ENCODE measurements around the gene PEPD.

Gene PEPD

DNA sequence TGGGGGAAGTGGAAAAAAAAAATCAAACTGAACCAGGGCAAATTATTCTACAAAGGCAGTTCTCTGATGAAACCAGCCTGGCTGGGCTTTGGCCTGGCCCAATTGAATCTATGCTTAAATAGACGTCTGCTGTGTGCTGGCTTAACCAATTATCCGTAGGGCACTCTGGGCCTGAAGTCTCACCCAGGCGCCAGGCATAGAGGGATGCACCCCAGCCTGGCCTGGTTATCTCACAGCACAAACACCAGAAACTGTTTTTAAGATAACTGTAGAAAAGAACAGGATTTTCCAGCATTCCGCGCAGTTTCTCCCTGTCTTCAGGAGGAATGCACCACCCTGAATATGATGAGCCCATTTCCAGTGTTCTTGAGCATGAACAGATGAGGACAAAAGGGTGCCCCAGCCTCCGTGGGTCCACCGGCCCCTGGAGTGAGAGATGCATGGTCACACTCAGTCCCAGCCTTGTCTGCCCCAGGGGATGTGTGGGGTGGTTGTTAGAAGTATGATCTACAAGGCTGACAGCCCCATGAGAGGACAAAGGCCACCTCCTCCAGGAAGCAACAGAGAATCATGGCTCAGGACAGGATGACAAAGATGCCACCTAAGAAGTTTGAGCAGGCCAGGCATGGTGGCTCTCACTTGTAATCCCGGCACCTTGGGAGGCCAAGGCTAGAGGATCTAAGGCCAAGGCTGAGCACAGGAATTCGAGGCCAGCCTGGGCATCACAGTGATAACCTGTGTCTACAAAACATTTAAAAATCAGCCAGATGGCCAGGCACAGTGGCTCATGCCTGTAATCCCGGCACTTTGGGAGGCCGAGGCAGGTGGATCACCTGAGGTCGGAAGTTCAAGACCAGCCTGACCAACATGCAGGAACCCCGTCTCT is 50.2 kb downstream of the PEPD start:
- peak; percentile 34 for DNase-seq

DNA sequence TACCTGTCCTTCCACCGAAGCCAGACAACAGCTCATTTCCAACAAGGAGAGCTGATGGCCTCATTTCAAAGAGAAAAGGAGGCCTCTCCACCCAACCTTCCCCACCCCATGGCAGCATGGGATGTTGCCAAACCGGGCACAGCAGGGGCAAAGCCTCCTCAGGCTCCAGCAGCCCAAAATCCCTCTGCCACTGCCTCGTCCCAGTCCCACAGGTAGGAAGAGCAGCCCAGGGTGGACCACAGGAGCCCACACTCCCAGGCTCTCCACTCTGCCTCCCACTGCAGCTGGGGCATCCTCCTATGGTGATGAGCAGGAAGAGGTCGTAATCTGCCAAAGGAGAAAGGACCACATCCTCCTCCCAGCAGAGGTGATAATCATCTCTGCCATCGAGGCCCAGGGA is 50.9 kb downstream of the PEPD start:
- DNase-seq: peak; percentile 40

GRCh38 chr19:33470040-33470330 is 51.6 kb downstream of the PEPD start:
- no peak for DNase-seq

GRCh38 chr19:33469171-33470039 is 52.2 kb downstream of the PEPD start:
- peak; percentile 46 for DNase-seq

DNA sequence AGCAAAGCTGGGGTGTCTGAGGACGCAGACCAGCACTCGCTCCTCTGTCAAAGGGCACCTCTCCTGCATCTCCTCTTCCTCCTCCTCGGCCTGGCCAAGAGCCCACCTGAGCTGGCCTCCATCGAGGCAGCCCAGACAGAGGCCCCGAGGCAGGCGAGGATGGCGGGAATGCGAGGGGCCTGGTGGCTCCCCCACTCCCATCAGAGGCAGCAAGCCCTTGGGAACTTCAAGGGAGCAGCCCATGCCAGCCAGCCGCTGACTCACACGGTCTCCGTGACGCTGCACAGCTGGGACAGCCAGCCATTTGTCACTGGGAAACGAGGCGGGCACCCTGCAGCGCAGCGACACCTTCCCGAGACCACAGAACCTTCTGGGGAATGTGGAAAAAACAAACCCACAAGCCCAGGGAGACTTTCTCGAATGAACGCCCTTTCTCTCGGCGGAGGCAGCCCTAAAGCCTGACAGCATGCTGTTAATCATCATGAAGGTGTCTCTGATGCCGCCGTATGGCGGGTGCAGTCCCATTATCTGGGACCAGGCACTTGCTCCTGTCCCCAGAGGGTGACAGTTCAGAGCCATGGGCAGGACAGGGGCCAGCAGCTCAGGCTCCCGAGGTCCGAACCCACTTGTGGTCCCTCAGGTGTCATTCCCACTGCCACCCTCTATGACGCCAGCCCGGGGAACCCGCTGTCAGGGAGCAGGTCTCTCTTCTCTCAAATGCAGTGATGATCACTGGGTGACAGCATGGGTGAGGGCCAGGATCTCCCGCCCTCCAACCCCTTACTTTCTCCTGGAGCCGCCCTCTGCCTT is 53.0 kb downstream of the PEPD start:
- peak; percentile 63 for DNase-seq

GRCh38 chr19:33467851-33468250 is 53.7 kb downstream of the PEPD start:
- peak; percentile 29 for DNase-seq

DNA sequence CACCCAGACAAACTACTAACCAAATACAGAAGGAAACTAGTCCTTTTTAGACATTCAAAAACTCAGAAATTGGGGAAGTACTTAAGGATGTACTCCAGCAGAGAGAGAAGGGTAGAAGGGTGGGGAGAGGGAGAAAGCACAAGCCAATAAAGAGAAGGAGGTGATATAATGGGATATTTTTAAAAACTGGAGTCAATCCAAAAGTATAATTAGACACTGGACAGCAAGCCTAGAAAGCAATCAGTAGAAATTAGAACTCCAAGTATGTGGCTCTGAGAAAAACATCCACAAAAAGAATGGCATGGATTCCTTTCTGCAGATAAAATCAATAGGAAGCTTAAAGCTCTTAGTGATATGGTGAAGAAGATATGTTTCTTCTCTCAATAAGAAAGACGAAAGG is 55.8 kb downstream of the PEPD start:
- no peak for DNase-seq

DNA sequence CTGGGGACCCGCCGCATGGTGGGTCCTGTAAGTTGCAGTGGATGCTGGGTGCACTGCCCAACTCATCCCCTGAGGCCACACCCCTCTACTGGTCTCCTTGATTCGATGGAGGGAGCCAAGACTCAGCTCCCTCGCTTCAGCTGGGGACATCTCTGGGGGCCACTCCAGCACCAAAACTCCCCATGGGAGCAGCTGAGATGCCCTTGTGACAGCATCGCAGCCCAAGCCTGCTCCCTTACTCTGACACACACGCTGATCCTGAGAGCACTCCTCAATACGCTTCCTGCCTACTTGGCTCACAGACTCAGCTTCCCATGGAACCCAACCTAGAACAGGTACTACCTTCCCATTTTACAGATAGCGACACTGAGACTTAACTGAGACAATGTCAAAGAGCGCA is 56.2 kb downstream of the PEPD start:
- no peak for DNase-seq

DNA sequence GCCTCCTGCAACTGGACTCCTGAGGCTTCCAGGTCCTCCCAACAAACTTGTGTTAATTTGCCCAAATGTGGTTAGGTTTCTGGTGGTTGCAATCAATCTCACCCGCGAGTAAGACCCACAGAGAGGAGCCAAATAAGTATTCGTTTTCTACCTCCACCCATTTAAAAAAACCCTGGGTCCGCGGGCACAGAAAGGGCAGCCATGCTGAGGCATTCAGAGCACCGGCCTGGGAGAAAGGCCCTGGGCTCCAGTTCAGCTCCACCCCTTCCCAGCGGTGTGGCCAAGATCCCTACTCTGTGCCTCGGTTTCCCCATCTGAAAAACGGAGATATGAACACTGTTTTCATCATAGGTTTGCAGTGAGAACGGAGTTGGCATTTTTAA is 56.9 kb downstream of the PEPD start:
- no peak for DNase-seq

DNA sequence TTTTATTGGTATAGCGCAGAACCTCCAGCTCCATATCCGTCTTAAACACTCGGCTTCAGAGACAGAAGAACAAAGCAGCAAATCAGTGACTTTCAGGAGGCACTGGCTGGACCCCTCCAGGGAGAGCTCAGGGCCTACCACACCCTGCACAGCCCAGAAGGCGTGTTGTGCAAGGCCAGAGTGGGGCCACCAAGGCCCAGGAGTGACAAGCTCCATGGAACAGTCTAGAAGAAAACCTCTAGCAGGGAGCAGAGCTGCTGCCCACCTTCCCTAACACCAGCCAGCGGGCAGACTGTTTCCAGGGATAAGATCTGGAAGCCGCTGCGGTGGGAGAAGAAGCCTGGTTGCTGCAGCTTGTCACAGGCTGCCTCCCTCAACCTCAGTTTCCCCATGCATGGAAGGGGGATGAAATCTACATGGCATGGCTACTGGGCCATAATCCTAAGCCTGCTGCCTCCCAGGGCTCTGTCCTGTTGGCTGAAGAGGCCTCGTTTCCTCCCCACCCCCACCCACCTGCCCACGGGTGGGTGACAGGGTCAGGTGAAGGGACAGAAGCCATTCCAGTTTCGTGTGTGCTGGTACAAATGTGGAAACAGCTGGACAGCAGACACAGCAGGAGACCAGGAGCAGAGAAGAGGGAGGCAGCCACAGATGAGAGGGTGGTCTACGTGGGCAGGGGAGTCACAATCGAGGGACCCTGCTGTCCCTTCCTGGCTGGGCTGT is 57.4 kb downstream of the PEPD start:
- peak; percentile 42 for DNase-seq

GRCh38 chr19:33463199-33463598 is 58.4 kb downstream of the PEPD start:
- peak; percentile 40 for DNase-seq

DNA sequence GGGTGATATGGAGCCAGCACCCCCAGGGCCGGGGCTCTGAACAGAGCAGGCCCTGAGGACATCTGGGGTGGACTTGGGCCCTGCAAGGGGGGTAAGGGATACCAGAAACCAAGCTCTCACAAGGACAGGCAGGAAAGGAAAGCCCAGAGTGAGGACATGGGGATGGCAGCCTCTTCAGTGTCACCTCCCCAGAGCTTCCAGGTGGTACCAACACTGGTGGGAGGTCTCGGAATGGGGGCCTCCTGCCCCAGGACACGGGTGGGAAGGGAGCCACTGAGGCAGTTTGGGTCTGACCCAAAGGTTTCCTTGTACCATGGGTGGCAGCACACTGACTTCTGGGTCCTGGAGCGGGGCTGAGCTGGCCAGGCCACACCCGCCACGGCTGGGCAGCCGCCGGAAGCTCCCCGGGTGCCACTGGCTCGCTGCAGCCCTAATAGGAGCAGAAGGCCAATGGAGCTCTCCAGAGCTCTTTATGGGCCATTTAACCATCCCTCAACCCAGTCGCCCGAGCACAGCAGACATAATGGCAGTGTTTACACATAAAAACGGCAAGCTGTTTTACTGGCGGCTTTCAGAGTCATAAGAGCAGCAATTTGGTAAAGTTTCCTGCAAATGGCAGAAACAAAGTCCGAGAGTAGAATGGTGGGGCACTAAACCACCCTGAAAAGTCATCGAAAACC is 59.3 kb downstream of the PEPD start:
- DNase-seq: peak; percentile 41

- DNase-seq: peak; percentile 47
Measured at GRCh38 chr19:33461256-33462111, 60.1 kb downstream of the PEPD start.

DNA sequence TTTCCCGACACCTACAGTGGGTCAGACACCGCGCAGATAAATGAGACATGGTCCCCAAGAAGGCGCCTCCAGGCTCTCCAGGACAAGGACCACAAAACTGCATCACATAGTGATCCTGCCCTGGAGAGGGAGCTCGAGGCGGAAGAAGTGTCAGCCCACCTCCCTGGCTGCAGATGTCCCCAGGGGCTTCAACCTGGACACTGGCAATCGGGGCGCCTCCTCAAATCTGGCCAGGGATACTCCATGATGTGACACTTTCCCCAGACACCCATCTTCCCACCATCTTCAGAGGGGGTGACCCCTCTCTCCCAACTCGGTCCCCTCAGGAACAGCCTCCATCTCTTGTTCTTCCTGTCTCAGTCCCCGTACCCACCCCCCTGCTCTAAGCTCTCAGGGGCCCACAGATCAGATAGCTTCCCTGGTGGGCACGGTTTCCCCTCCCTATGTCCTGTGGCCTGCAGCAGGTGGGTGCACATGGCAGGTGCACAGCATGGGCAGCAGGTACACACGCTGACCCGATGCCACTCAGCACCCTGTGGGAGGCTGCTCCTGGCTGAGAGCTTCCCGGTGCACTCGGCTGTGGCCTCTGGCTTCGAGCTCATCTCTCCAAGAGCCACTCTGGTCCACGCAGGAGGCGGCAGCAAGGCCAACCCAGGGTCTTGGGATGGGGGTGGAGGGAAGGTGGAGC is 61.2 kb downstream of the PEPD start:
- DNase-seq: peak; percentile 46

DNA sequence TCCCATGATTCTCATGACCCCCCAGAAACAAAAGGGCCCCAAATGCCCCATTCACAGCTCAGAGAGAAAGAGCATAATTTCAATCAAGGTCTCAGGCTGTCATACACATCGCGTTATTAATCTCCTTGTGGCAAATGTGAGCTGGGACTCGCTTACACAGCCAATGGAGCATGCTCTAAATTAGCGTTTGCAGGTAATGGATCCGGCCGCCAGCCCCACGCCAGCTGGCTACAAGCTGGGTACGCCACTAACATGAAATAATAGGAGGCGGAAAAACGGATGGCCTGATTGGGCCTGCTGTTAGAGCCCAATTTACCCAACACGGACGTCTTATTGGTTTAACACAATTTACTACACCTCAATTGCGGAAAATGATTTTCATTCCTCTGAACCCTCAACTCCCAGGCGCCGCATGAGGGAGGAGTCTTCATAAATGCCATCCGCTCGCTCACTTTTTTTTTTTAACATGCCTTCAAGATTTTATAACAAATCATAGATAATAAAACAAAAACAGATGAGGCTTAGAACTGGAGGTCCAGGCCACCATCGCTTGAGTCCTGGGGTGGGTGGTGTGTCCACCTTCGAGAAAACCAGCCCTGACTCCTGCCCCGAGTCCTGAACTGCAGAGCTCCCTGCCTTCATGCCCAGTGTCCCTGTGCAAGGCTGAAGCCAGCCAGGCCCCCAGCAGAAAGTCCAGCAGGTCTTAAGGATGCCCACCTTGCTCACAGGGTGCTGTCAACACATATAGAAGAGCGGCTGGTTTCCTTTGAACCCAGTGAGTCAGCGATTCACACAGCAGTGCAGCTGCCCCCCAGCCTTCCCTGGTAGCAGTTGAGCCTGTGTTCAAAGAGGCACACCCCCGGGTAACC is 62.1 kb downstream of the PEPD start:
- peak; percentile 35 for DNase-seq

DNA sequence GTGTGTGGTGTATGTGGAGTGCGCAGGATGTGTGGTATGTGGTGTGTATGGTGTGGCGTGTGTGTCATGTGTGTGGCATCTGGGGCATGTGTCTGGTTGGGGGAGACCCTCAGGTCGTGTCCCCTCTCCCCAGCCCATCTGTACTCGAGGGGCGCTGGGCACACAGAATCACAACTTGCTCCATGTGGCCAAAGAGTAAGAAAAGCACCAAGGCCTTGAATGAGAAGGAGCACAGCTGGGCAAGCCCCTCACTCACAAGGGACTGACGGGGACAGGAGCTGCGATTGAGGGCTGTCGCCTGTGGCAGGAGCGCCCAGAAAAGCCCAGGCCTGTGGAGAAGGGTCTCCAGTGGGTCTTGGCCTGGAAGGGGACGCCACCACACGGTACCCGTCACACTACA is 62.8 kb downstream of the PEPD start:
- peak; percentile 32 for DNase-seq

DNA sequence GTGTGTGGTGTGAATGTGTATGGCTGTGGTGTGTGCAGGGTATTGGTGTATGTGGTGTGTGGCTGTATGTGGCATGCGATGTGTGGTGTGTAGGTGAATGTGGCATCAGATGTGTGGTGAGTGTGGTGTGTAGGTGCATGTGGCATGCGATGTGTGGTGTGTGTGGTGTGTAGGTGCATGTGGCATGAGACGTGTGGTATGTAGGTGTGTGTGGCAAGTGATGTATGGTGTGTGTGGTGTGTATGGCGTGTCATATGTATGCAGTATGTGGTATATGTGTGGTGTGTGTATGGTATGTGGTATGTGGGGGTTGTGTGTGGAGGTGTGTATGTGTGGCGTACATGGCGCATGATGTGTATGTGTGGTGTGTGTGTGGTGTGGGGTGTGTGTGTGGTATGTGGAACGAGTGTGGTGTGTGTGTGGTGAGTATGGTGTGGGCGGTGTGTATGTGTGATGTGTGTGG is 63.4 kb downstream of the PEPD start:
- DNase-seq: peak; percentile 29

DNA sequence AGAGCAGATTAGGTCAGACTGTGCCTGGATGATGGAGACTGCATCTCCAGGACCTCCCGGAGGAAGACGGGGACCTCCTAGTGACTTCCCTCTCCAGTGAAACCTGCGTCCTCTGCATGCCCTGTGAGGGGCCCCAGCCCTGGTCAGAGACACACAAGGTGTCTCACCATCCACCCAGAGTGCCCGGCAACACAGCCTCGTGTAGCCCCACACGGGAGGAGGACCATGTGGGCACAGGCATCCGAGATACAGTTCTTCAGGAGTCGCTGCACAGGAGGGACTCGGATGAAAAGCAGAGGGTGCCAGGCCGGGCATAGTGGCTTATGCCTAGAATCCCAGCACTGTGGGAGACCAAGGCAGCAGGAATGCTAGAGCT is 64.8 kb downstream of the PEPD start:
- DNase-seq: peak; percentile 40

Measured in islet precursor cell (in vitro differentiated cells).